Raji (cell line): ENCODE measurements around the gene NFKBIZ.

Experiments
- POLR2A ChIP-seq: IDR thresholded peaks from 2 replicates; pipeline ENCODE4 v1.6.1; 2011; ENCODE audit warnings: low read depth, low read length, control low read depth; ENCODE audit not compliant: insufficient read depth

Gene NFKBIZ

DNA sequence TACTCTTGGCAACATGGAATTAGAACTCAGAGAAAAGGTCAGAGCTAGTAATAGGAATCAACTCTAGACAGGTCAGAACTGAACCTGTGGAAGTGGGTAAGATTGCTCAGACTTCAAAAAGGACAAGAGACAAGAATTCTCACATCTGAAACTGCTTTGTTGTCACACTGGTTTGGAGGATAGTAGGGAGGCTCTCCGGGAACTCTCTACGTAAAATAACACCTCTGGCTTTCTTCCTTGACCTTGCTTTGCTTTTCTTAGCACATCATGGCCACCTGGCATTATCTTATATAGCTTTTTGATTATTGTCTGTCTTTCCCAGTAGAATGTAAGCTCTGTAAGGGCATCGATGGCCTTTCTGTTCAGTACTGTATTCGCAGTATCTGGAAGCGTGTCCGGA, 13.2 kb upstream of the NFKBIZ start:
- no peak for TF ChIP-seq POLR2A

DNA sequence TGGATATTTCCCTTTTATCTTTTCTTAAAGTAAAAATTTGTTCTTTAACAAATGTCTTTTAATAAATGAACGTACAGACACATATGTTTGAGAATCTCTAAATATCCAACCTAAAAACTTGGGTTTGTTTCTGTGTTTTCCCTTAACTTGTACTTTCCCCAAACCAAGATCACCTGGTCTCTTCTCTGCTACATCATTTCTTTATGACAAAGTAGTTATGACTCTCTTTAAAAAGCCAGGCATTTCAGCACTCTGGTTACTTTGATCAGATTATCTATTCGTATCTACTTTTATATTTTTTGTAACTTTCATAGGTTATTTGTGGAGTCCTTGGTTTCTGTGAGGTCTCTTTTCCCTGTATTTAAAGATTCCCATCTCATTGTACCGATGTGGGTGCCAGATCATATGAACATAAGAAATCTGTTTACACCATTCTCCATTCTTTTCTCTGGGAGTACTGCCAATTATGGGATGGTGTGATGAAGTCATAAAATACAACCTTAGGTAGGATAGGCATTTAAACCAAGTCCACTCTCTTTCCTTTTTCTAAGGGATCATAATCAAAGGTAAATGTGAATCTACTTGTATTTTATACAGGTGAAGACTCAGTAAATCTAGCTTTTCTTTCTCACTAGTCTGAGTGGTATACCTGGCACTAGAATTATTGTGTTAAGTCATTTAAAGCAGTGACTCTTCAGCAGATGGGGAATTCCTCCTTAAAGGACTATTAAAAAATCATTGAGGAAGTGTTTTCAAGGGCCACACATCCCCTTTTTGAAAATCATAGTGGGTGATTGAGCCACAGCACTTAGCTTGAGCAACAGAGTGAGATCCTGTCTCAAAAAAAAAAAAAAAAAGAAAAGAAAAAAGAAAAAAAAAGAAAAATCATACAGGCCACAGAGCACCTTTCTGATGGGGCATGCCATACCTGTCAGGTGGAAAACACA, 12.4 kb upstream of the NFKBIZ start:
- TF ChIP-seq POLR2A: no peak

GRCh38 chr3:101838691-101839090, 10.6 kb upstream of the NFKBIZ start:
- no peak for TF ChIP-seq POLR2A

- TF ChIP-seq POLR2A: no peak
Observed at GRCh38 chr3:101840066-101840465, 9.2 kb upstream of the NFKBIZ start.

DNA sequence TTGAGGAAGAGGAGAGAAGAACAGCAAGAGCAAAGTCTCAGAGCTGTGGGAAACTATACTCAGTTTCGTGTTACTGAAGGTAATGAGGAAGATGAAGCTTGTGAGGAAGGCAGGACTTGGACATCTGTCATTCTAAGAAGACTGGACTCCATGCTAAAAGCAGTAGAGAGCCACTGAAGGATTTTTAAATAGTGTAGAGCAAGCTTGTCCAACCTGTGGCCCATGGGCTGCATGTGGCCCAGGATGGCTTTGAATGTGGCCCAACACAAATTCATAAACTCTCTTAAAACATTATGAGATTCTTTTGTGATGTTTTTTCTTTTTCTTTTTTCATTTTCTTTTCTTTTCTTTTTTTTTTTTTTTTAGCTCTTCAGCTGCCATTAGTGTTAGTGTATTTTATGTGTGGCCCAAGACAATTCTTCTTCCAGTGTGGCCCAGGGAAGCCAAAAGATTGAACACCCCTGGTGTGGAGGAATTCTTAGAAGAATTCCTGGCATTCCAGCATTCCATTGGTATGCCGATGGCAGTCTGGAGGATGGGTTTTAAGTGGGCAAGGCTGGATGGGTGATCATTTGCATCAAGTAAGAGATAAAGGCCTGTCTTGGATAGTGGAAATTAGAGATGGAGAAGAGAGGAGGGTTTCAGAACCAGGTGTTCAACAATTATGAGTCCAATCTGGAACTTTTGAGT, 6.9 kb upstream of the NFKBIZ start:
- TF ChIP-seq POLR2A: no peak

DNA sequence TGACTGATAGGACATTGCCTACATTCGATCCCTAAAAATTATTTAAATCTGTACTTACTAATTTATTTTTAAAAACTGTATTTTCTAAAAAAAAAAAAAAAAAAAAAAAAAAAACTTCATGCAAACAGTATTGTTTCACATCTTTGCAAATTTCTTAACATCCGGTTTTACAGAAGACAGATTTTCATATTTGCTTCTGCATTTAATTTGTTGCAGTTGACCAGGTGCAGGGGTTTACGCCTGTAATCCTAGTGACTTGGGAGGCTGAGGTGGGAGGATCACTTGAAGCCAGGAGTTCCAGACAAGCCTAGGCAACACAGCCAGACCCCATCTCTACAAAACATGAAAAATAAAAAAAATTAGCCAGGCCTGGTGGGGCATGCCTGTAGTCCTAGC, 6.4 kb upstream of the NFKBIZ start:
- TF ChIP-seq POLR2A: no peak

DNA sequence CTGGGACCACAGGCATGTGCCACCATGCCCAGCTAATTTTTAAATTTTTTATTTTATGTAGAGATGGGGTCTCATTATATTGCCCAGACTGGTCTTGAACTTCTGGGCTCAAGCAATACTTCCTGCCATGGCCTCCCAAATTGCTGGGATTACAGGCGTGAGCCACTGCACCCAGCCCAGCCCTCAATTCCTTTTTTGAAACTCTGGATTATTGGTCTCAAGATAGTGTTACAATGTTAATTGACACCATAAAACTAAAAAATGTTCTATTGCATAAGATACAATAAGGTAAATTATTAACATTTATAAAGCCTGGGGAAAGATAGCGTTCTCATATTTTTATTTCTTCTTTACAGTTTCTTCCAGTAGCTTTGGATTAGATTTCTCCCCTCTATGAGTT, 3.9 kb upstream of the NFKBIZ start:
- TF ChIP-seq POLR2A: no peak

- TF ChIP-seq POLR2A: no peak
Observed at GRCh38 chr3:101846709-101847108, 2.6 kb upstream of the NFKBIZ start.

GRCh38 chr3:101847328-101847727, 2.0 kb upstream of the NFKBIZ start:
- TF ChIP-seq POLR2A: no peak

DNA sequence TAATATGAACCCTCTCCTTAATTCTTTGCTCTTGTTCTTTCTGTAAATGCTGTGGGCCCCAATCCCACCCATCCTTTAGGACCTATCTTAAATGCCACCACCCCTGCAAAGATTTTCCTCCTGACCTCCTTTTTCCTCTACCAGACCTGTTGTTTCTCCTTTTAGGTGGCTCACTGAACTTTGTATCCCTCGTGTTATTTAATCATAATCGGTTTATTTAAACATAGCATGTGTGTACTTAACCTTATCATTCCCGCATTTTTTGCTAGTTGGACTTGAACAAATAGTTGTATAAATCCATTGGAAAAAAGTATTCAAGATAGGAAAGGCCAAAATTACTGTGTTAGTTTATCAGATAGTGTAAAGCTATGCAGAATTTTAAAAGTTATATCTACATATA, 988 bp upstream of the NFKBIZ start:
- no peak for TF ChIP-seq POLR2A

DNA sequence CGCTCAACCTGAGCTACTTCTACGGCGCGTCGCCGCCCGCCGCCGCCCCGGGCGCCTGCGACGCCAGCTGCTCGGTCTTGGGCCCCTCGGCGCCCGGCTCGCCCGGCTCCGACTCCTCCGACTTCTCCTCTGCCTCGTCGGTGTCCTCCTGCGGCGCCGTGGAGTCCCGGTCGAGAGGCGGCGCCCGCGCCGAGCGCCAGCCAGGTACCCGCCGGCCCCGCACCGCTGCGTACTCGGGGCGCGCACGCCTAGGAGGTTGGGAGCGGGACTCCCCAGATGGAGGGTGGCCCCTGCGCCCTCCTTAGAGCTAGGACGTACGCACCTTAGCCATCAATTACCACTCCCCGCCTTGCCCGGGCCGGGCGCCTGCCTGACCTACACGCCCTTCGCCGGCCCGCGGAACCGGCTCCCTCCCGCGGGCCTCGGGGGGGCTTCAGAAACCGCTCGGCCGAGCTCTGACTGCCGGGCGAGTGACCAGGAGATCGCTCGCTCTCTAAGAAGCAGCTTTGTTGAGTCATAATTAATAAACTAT, 466 bp downstream of the NFKBIZ start:
- TF ChIP-seq POLR2A: no peak; the same call in 1 of the 2 replicates

- 0 out of 2 replicates have a peak, but pooled peaks have one; percentile 28 for TF ChIP-seq POLR2A
Observed at GRCh38 chr3:101850246-101851051, 1.1 kb downstream of the NFKBIZ start.

- no peak for TF ChIP-seq POLR2A
Observed at GRCh38 chr3:101851072-101851770, 1.9 kb downstream of the NFKBIZ start.
